Measurements from ENCODE around the gene THRB.
"Not testable (repeated sequence)": the region's sequence is repeated elsewhere in the genome, so short reads cannot be mapped to it uniquely, and the experiment has no call there.

THRB gene

GRCh38 chr3:24420224-24420623, 74.4 kb downstream of the THRB start:
- H3K4me3 ChIP-seq (ENCODE audit: control insufficient read depth, low read depth, low read length) = no peak overlapping the region
- no peak for TF ChIP-seq CTCF (IDR thresholded peaks at IDR 0.05; ENCODE audit: control insufficient read depth, insufficient read depth, low read depth, low read length, missing control alignments)
- no peak for DNase-seq (ENCODE audit: low read depth)

GRCh38 chr3:24419067-24419791, 75.4 kb downstream of the THRB start:
- no peak for TF ChIP-seq CTCF (IDR thresholded peaks at IDR 0.05; ENCODE audit: control insufficient read depth, insufficient read depth, low read depth, low read length, missing control alignments)
- H3K4me3 ChIP-seq (ENCODE audit: control insufficient read depth, low read depth, low read length) = no peak overlapping the region
- no peak for DNase-seq (ENCODE audit: low read depth)

GRCh38 chr3:24417730-24418129, 76.9 kb downstream of the THRB start:
- no peak for DNase-seq (ENCODE audit: low read depth)
- no peak overlapping the region for H3K4me3 ChIP-seq (ENCODE audit: control insufficient read depth, low read depth, low read length)
- no peak for TF ChIP-seq CTCF (IDR thresholded peaks at IDR 0.05; ENCODE audit: control insufficient read depth, insufficient read depth, low read depth, low read length, missing control alignments)

- H3K4me3 ChIP-seq (ENCODE audit: control insufficient read depth, low read depth, low read length) = no peak overlapping the region
- DNase-seq (ENCODE audit: low read depth) = no peak
- no peak for TF ChIP-seq CTCF (IDR thresholded peaks at IDR 0.05; ENCODE audit: control insufficient read depth, insufficient read depth, low read depth, low read length, missing control alignments)
These were observed 78.4 kb downstream of the THRB start for GRCh38 chr3:24416224-24416623.

- TF ChIP-seq CTCF (IDR thresholded peaks at IDR 0.05; ENCODE audit: control insufficient read depth, insufficient read depth, low read depth, low read length, missing control alignments) = no peak
- H3K4me3 ChIP-seq (ENCODE audit: control insufficient read depth, low read depth, low read length) = no peak overlapping the region
- DNase-seq (ENCODE audit: low read depth) = no peak
These were observed 78.8 kb downstream of the THRB start for GRCh38 chr3:24415824-24416223.

- not testable (repeated sequence) for H3K4me3 ChIP-seq (ENCODE audit: control insufficient read depth, low read depth, low read length); DNase-seq (ENCODE audit: low read depth)
These were observed 81.0 kb downstream of the THRB start for GRCh38 chr3:24413662-24414061.

GRCh38 chr3:24410860-24411259, 83.8 kb downstream of the THRB start:
- no peak overlapping the region for H3K4me3 ChIP-seq (ENCODE audit: control insufficient read depth, low read depth, low read length)
- DNase-seq (ENCODE audit: low read depth) = no peak
- TF ChIP-seq CTCF (IDR thresholded peaks at IDR 0.05; ENCODE audit: control insufficient read depth, insufficient read depth, low read depth, low read length, missing control alignments) = no peak
